Activated naive CD4-positive, alpha-beta T cell treated with anti-CD3 and anti-CD28 coated beads for 36 hours (primary cell): ENCODE data around the gene IGFN1. TPM values are rescaled to one million over a fixed set of nuclear protein-coding genes. Genes with fewer than 3 reads are reported as not detected.
A peak's percentile ranks its signal among the peaks of the same experiment; 100 is the strongest.

Experiments used
- CTCF ChIA-PET: fragments of 350-600 bp; sonication (Branson Sonifier 250); formaldehyde crosslinking; loops from one replicate; lab custom pipeline; 2021; ENCODE audit warnings: antibody characterized with exemption; lab: Charles Lee
- DNase-seq: peaks from one replicate; pipeline ENCODE4 v3.0.0-alpha.2; 2020
- H3K27ac Mint-ChIP-seq: one replicate; pipeline ENCODE4 v1.8.0; 2021; ENCODE audit warnings: mild to moderate bottlenecking, mixed read lengths
- H3K27me3 Mint-ChIP-seq: one replicate; pipeline ENCODE4 v1.8.0; 2021; ENCODE audit warnings: low read depth, mixed read lengths
- H3K36me3 Mint-ChIP-seq: one replicate; pipeline ENCODE4 v1.8.0; 2021; ENCODE audit warnings: low read depth, mixed read lengths
- H3K4me1 Mint-ChIP-seq: one replicate; pipeline ENCODE4 v1.8.0; 2021; ENCODE audit warnings: low read depth, mixed read lengths
- H3K4me3 Mint-ChIP-seq: one replicate; pipeline ENCODE4 v1.8.0; 2021; ENCODE audit warnings: mild to moderate bottlenecking, moderate library complexity, mixed read lengths
- H3K9me3 Mint-ChIP-seq: one replicate; pipeline ENCODE4 v1.8.0; 2021; ENCODE audit warnings: mixed read lengths
- intact Hi-C: fragments of 100-400 bp; cut with micrococcal nuclease; formaldehyde crosslinking; loops from one replicate; pipeline ENCODE4 v1.15.1; 2023
- total RNA-seq, 2 experiments: library from RNA; stranded (reverse); gene quantifications; one replicate each; pipeline ENCODE4 v1.2.3, GENCODE V29; 2021

IGFN1 gene
- total RNA-seq, 2 experiments from 2014 or later, result not detected

DNA sequence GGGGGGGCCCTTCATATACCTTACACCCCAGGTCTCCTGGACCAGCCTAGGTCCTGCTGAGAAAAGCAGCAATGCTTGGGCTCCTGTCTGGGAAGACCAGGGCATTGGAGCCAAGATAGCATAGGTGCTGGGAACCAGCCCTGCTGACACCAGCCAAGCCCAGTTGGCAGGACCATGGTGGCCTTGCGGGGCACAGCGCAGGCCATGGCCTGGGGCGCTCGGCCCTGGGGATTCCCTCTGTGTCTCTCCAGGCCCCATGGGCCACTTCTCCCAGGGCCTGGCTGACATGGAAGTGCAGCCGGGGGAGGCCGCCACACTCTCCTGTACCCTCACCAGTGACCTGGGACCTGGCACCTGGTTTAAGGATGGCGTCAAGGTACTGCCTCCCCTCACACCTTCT is 23.3 kb downstream of the IGFN1 start:
- peaks cover 14% of the 10 kb centered on the region for H3K27me3 Mint-ChIP-seq
- no peak for DNase-seq
- no peaks in the 10 kb centered on the region for H3K36me3 Mint-ChIP-seq
- no peak overlapping the region for H3K4me3 Mint-ChIP-seq
- CTCF ChIA-PET, result no interaction called here
- no peaks in the 10 kb centered on the region for H3K9me3 Mint-ChIP-seq
- H3K27ac Mint-ChIP-seq, result no peak overlapping the region
- intact Hi-C loops, result no loop called here
- H3K4me1 Mint-ChIP-seq, result no peaks in the 10 kb centered on the region

DNA sequence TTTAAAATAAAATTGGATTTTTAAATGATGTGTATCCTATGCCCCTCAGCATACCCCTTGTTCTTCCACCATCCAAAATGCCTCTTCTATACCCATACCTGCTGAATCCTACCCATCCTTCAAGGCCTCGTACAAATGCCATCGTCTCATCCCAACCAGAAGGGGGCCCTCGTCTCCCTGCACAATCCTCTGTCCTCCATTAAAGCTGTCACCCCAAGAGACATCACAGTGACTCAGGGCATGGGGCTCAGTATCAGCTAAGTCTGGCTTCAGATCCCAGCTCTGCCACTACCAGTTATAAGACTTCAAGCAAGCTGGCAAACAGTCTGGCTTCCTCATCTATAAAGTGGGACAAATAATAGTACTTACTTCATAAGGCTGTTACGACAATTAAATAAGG is 23.8 kb downstream of the IGFN1 start:
- Mint-ChIP-seq H3K27me3 (peaks cover 14% of the 10 kb centered on the region), H3K36me3 (no peaks in the 10 kb centered on the region), H3K4me1 (no peaks in the 10 kb centered on the region), H3K27ac (no peak overlapping the region), H3K4me3 (no peak overlapping the region), H3K9me3 (no peaks in the 10 kb centered on the region)
- CTCF ChIA-PET, result interaction anchor here (0.8 to 1.0 kb wide), 3 partner anchors 13 to 148 kb away, joined by 3 read pairs; no protein-coding TSS in a partner anchor
- DNase-seq, result peak; percentile 12
- intact Hi-C loops, result no loop called here

DNA sequence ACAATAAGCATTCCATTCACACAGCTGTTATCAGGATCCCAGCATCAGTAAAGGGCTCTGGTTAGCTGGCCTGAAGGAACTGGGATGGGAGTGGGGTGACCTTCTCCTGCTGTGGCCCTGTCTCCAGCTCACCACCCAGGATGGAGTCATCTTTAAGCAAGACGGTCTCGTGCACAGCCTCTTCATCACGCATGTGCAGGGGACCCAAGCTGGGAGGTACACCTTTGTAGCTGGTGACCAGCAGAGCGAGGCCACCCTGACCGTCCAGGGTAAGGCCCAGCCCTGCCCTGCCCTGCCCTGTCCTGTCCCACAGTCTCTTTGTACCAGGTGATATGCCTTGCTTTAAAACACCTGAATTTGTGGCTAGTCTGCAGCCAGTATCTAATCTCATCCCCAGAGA is 24.3 kb downstream of the IGFN1 start:
- no peak overlapping the region for H3K27ac Mint-ChIP-seq
- peaks cover 14% of the 10 kb centered on the region for H3K27me3 Mint-ChIP-seq
- H3K9me3 Mint-ChIP-seq, result no peaks in the 10 kb centered on the region
- H3K4me3 Mint-ChIP-seq, result no peak overlapping the region
- DNase-seq, result no peak
- no peaks in the 10 kb centered on the region for H3K4me1 Mint-ChIP-seq
- CTCF ChIA-PET, result interaction anchor here (0.8 to 1.0 kb wide), 3 partner anchors 12 to 148 kb away, joined by 3 read pairs; no protein-coding TSS in a partner anchor
- H3K36me3 Mint-ChIP-seq, result no peaks in the 10 kb centered on the region
- intact Hi-C loops, result no loop called here

DNA sequence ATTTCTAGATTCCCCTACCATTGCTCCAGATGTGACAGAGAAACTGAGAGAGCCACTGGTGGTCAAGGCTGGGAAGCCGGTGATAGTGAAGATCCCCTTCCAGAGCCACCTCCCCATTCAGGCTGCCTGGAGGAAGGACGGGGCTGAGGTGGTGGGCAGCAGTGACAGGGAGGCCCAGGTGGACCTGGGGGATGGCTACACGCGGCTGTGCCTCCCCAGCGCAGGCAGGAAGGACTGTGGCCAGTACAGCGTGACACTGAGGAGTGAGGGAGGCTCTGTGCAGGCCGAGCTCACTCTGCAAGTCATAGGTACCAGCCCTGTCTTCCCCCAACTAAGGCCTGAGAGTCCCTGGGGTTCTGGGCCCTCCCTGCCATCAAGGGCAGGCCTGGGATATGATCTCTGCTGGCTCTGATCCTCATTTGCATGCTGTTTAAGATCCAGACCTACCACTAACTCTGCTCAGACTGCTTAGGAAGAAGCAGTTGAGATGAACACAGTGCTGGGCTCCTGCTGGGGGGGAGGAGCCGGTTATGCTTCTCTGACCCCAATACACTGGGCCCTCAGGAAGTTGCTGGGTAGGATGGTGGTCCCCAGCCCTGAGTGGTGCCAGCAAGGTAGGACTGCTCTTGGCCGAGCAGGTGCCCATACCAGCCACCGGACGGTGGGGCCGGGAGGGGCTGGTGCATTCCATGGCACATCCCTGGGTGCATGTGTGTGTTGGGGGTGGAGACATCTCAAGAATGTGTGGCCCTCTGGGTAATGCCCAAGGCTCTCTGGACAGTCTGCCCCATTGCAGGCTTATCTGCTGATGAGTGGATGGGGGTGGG is 25.1 kb downstream of the IGFN1 start:
- H3K9me3 Mint-ChIP-seq, result no peaks in the 10 kb centered on the region

DNA sequence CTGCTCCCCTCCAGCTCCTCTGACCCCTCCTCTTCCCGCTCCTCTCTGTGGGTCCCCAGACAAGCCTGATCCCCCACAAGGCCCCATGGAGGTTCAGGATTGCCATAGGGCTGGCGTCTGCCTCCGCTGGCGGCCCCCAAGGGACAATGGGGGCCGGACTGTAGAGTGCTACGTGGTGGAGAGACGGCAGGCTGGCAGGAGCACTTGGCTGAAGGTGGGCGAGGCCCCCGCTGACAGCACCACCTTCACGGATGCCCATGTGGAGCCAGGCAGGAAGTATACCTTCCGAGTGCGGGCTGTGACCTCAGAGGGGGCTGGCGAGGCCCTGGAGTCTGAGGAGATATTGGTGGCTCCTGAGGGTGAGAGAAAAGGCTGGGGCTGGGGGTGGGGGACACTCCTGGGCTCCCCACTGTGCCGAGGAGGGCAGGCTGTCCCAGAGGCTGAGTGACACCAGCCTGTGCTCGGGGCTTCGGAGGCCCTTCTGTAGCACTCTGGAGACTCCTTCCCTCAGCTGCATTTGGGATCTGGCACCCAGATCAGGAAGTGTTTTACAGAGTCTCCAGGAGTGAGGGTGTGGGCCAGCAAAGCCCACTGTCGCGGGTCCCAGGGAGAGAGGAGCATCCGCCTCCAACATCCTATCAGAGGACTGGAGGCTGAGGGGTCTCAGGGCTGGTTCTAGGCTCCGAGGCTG is 25.9 kb downstream of the IGFN1 start:
- DNase-seq, result peak; percentile 1
- Mint-ChIP-seq H3K4me1 (no peaks in the 10 kb centered on the region), H3K27me3 (peaks cover 7% of the 10 kb centered on the region), H3K9me3 (no peaks in the 10 kb centered on the region), H3K27ac (no peak overlapping the region), H3K4me3 (no peak overlapping the region), H3K36me3 (no peaks in the 10 kb centered on the region)
- intact Hi-C loops, result no loop called here
- CTCF ChIA-PET, result no interaction called here

More for the DNA sequence above, 25.1 kb downstream of the IGFN1 start:
- Mint-ChIP-seq H3K27ac (no peak overlapping the region), H3K4me3 (no peak overlapping the region), H3K4me1 (no peaks in the 10 kb centered on the region), H3K27me3 (peaks cover 14% of the 10 kb centered on the region), H3K36me3 (no peaks in the 10 kb centered on the region)
- peak; percentile 2 for DNase-seq
- intact Hi-C loops, result no loop called here
- CTCF ChIA-PET, result interaction anchor here (1.0 kb wide), 1 partner anchor 65 kb away, joined by 3 read pairs; no protein-coding TSS in a partner anchor

DNA sequence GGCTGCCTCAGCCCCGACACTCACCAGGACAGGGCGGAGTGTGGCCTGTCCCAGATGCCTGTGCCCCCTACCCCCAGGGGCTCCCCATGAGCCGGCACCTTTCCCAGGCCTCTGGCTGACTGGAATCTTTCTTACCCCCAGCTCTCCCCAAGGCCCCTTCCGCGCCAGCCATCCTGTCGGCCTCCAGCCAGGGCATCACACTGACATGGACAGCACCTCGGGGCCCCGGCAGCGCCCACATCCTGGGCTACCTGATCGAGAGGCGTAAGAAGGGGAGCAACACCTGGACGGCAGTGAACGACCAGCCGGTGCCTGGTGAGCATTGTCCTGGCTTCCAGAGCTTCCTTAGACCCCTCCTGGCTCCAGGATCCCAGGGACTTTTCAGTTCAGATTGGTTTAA is 26.5 kb downstream of the IGFN1 start:
- Mint-ChIP-seq H3K27ac (no peak overlapping the region), H3K4me3 (no peak overlapping the region), H3K4me1 (no peaks in the 10 kb centered on the region), H3K27me3 (peaks cover 4% of the 10 kb centered on the region), H3K9me3 (no peaks in the 10 kb centered on the region), H3K36me3 (no peaks in the 10 kb centered on the region)
- intact Hi-C loops, result no loop called here
- peak; percentile 2 for DNase-seq
- CTCF ChIA-PET, result no interaction called here

DNA sequence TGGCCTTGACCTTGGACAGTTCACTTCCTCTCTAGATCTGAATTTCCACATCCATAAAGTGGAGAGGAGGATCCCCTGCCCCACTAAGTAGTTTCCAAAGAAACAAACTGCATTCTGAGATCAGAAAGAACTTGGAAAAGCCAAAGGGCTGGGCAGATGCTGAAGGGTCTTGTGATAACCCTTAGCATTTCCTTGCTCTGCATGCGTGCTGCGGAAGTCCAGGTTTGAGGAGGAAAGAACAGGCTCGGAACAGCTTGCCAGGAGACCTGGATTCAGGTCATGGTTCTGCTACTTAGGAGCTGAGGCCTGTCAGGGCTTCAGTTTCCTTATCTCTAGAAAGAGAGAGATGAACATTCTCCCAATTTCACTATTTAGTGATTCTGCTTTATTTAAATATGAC is 27.2 kb downstream of the IGFN1 start:
- H3K36me3 Mint-ChIP-seq, result no peaks in the 10 kb centered on the region
- peaks cover 4% of the 10 kb centered on the region for H3K27me3 Mint-ChIP-seq
- no peak overlapping the region for H3K27ac Mint-ChIP-seq
- H3K4me3 Mint-ChIP-seq, result no peak overlapping the region
- no peak for DNase-seq
- H3K9me3 Mint-ChIP-seq, result no peaks in the 10 kb centered on the region
- no peaks in the 10 kb centered on the region for H3K4me1 Mint-ChIP-seq
- intact Hi-C loops, result no loop called here
- CTCF ChIA-PET, result interaction anchor here (1.0 kb wide), 1 partner anchor 130 kb away, joined by 7 read pairs; no protein-coding TSS in a partner anchor

DNA sequence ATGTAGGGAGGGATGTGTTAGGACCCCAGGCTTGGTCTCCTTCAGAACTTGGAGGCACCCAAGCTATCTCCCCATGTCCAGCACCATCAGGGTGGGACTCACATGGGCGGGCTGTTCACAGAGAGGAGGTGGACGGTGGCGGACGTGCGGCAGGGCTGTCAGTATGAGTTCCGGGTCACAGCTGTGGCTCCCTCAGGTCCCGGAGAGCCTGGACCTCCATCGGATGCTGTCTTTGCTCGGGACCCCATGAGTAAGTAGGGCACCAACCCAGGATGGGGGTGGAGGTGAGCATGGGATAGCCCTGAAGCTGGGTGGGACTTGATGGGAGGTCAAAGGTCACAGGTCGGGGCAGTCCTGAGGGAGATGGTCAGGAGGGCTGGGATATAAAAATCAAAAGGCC is 27.8 kb downstream of the IGFN1 start:
- CTCF ChIA-PET, result interaction anchor here (1.0 kb wide), 1 partner anchor 130 kb away, joined by 7 read pairs; no protein-coding TSS in a partner anchor
- Mint-ChIP-seq H3K27ac (no peak overlapping the region), H3K36me3 (no peaks in the 10 kb centered on the region), H3K27me3 (no peaks in the 10 kb centered on the region), H3K4me1 (no peaks in the 10 kb centered on the region), H3K4me3 (no peak overlapping the region), H3K9me3 (no peaks in the 10 kb centered on the region)
- peak; percentile 2 for DNase-seq
- intact Hi-C loops, result no loop called here

DNA sequence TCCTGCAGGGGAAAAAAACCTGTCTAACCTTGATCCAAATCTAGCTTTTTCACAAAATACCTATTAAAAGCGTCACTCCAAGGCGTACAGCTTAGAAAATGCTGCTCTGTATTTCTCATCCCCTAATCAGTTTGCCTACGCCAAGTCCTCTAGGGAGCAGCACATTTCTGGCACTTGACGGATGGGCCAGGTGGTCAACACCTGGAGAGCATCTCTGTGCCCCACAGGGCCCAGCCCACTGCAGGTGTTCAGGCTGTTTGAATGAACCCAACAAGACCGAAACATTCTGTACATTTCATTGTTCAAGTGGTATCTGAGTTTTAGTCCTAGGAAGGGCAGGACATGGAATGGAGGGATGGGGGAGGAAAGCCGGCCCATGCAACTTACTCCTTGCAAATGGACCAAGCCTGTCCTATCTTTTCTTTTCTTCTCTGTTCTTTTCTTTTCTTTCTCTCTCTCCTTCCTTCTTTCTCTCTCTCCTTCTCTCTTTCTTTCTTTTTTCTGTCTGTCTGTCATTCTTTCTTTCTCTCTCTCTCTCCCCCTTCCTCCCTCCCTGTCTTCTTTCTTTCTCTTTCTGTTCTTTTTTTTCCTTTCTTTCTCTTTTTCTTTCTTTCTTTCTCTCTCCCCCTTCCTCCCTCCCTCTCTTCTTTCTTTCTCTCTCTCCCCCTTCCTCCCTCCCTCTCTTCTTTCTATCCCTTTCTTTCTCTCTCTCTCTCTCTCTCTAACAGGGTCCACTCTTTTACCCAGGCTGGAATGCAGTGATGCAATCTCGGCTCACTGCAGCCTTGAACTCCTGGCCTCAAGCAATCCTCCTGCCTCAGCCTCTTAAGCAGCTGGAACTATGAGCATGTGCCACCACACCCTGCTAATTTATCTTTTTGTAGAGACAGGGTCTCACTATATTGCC is 29.1 kb downstream of the IGFN1 start:
- no peaks in the 10 kb centered on the region for H3K27me3 Mint-ChIP-seq
- no peak overlapping the region for H3K4me3 Mint-ChIP-seq
- CTCF ChIA-PET, result interaction anchor here (0.6 kb wide), 1 partner anchor 28 kb away, joined by 4 read pairs; no protein-coding TSS in a partner anchor
- DNase-seq, result no peak
- no peaks in the 10 kb centered on the region for H3K36me3 Mint-ChIP-seq
- H3K4me1 Mint-ChIP-seq, result no peaks in the 10 kb centered on the region
- intact Hi-C loops, result no loop called here
- H3K9me3 Mint-ChIP-seq, result no peaks in the 10 kb centered on the region
- H3K27ac Mint-ChIP-seq, result no peak overlapping the region

DNA sequence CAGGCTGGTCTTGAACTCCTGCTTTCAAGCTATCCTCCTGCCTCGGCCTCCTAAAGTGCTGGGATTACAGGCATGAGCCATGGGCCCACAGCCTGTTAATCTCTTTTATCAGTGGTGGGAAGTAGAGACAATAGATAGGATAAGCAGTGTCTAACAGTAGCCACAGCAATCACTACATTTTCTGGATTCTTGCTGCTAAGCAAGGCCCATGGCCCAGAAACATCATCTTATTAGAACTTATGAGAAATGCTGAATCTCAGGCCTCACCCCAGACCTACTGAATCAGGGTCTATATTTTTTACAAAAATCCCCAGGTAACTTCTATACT is 29.7 kb downstream of the IGFN1 start:
- no peaks in the 10 kb centered on the region for H3K36me3 Mint-ChIP-seq
- no peaks in the 10 kb centered on the region for H3K27me3 Mint-ChIP-seq
- CTCF ChIA-PET, result no interaction called here
- DNase-seq, result no peak
- no peak overlapping the region for H3K4me3 Mint-ChIP-seq
- H3K4me1 Mint-ChIP-seq, result no peaks in the 10 kb centered on the region
- no peak overlapping the region for H3K27ac Mint-ChIP-seq
- intact Hi-C loops, result no loop called here
- no peaks in the 10 kb centered on the region for H3K9me3 Mint-ChIP-seq

DNA sequence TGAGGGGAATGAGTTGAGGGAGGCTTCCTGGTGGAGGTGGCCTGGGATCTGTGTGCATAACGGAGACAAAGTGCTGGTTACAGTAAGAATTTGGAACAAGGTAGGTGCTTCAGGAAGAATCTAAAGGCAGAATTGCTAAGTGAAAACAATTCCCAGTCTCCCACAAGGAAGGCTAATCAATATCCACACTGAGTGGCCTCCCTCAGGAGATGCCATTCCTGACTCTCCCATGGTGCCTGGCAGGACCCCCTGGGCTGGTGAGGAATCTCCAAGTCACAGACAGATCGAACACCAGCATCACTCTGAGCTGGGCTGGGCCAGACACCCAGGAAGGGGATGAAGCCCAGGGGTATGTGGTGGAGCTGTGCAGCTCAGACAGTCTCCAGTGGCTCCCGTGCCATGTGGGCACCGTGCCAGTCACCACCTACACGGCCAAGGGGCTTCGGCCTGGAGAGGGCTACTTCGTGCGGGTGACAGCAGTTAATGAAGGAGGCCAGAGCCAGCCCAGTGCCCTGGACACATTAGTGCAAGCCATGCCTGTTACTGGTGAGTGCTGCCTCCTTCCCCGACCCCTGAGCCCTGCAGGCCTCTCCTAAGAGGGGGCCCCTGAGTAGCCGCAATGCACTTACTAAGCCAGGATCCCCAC is 30.7 kb downstream of the IGFN1 start:
- Mint-ChIP-seq H3K4me3 (no peak overlapping the region), H3K36me3 (no peaks in the 10 kb centered on the region), H3K27ac (no peak overlapping the region), H3K4me1 (no peaks in the 10 kb centered on the region), H3K27me3 (no peaks in the 10 kb centered on the region), H3K9me3 (no peaks in the 10 kb centered on the region)
- CTCF ChIA-PET, result interaction anchor here (0.9 to 2.2 kb wide), 4 partner anchors 21 to 136 kb away, joined by 3 to 23 read pairs (median 5); no protein-coding TSS in a partner anchor
- intact Hi-C loops, result no loop called here
- DNase-seq, result no peak
